ENCODE measurements around the gene POLQ.
"Not testable (repeated sequence)": the region's sequence is repeated elsewhere in the genome, so short reads cannot be mapped to it uniquely, and the experiment has no call there.

POLQ gene

DNA sequence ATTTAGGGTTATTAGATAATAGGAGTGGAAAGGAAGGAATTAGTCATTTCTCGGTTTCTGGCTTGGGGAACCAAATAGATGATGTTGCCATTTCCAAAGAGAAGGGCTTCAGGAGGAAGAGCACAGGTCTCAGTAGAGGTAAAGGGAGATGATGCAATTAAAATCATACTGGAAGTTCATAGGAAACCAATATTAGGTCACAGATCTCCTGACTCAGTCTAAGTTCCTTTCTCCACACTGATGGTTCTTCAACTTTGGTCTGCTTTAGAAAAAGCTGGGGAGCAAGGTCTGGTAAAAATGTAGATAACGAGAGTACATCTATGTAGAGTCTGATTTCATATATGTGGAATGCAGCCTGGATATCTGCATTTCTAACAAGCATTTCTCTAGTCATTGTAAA lies 130.9 kb downstream of the POLQ start:
- no peak for DNase-seq

- no peak for DNase-seq
Measured at GRCh38 chr3:121411523-121411922, 134.3 kb downstream of the POLQ start.

- no peak for DNase-seq
Measured at GRCh38 chr3:121405631-121406030, 140.2 kb downstream of the POLQ start.

- DNase-seq, result no peak
Measured at GRCh38 chr3:121399820-121400219, 146.0 kb downstream of the POLQ start.

DNA sequence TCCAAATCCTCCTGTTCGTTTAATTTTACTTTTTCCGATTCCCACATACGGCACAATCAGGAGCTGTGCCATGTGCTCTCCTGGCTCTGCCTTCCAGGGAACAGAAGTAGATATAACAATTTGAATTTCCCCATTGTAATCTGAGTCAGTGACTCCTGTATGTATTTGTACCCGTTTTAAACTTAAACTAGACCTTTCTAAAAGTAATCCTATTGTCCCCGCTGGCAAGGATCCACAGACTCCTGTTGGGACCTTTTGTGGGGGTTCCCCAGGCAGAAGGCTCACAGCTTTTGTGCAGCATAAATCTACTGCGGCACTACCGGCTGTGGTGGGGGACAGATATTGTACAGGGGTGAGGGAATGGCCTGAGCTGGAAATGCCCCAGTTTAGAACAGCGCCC lies 147.7 kb downstream of the POLQ start:
- DNase-seq, result not testable (repeated sequence)

GRCh38 chr3:121395967-121396366 lies 149.8 kb downstream of the POLQ start:
- DNase-seq, result not testable (repeated sequence)

DNA sequence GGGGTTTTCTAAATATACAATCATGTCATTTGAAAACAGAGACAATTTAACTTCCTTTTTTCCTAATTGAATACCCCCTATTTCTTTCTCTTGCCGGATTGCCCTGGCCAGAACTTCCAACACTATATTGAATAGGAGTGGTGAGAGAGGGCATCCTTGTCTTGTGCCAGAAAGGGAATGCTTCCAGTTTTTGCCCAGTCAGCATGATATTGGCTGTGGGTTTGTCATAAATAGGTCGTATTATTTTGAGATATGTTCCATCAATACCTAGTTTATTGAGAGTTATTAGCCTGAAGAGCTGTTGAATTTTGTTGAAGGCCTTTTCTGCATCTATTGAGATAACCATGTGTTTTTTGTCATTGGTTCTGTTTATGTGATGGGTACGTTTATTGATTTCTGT lies 157.5 kb downstream of the POLQ start:
- DNase-seq, result not testable (repeated sequence)
